ENCODE measurements around the gene ADAMTSL3.

DNA sequence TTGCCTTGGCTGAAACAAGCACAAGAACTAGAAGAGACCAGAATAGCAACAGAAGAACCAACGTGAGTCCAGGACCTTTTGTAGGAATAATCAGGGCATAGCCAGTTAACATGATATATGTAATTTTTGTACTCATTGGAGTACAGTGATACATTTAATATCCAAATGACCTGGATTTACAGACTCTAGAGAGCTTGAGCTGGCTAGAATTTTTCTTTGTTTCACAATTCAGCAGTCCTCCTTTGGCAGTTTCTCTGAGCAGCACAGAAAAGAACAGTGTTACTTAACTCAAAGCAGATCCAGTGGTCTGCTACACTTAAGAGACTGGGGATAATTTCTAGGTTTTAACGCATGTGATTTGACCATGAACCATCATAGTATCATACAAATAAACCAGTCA, 245.7 kb downstream of the ADAMTSL3 start:
- TF ChIP-seq, protein P1, sequence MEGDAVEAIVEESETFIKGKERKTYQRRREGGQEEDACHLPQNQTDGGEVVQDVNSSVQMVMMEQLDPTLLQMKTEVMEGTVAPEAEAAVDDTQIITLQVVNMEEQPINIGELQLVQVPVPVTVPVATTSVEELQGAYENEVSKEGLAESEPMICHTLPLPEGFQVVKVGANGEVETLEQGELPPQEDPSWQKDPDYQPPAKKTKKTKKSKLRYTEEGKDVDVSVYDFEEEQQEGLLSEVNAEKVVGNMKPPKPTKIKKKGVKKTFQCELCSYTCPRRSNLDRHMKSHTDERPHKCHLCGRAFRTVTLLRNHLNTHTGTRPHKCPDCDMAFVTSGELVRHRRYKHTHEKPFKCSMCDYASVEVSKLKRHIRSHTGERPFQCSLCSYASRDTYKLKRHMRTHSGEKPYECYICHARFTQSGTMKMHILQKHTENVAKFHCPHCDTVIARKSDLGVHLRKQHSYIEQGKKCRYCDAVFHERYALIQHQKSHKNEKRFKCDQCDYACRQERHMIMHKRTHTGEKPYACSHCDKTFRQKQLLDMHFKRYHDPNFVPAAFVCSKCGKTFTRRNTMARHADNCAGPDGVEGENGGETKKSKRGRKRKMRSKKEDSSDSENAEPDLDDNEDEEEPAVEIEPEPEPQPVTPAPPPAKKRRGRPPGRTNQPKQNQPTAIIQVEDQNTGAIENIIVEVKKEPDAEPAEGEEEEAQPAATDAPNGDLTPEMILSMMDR (IDR thresholded peaks at IDR 0.05 in 2 of 3, conservative IDR thresholded peaks at IDR 0.05 in 1 of 3; ENCODE audit: borderline replicate concordance in 1 of 3, insufficient read depth in 1 of 3, low read depth in 2 of 3, low read length in 2 of 3): no peak
- no peak for TF ChIP-seq RAD21 (IDR thresholded peaks at IDR 0.05; ENCODE audit: low read depth)
- TF ChIP-seq ATF3 (IDR thresholded peaks at IDR 0.05): no peak
- TF ChIP-seq, protein P2, sequence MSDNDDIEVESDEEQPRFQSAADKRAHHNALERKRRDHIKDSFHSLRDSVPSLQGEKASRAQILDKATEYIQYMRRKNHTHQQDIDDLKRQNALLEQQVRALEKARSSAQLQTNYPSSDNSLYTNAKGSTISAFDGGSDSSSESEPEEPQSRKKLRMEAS (IDR thresholded peaks at IDR 0.05): no peak
- TF ChIP-seq, protein P3, sequence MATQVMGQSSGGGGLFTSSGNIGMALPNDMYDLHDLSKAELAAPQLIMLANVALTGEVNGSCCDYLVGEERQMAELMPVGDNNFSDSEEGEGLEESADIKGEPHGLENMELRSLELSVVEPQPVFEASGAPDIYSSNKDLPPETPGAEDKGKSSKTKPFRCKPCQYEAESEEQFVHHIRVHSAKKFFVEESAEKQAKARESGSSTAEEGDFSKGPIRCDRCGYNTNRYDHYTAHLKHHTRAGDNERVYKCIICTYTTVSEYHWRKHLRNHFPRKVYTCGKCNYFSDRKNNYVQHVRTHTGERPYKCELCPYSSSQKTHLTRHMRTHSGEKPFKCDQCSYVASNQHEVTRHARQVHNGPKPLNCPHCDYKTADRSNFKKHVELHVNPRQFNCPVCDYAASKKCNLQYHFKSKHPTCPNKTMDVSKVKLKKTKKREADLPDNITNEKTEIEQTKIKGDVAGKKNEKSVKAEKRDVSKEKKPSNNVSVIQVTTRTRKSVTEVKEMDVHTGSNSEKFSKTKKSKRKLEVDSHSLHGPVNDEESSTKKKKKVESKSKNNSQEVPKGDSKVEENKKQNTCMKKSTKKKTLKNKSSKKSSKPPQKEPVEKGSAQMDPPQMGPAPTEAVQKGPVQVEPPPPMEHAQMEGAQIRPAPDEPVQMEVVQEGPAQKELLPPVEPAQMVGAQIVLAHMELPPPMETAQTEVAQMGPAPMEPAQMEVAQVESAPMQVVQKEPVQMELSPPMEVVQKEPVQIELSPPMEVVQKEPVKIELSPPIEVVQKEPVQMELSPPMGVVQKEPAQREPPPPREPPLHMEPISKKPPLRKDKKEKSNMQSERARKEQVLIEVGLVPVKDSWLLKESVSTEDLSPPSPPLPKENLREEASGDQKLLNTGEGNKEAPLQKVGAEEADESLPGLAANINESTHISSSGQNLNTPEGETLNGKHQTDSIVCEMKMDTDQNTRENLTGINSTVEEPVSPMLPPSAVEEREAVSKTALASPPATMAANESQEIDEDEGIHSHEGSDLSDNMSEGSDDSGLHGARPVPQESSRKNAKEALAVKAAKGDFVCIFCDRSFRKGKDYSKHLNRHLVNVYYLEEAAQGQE (IDR thresholded peaks at IDR 0.05; ENCODE audit: low read depth): no peak
- no peak for TF ChIP-seq POLR2A (IDR thresholded peaks at IDR 0.05; ENCODE audit: borderline replicate concordance, extremely low read depth, insufficient read depth, insufficient read length)
- TF ChIP-seq POLR2AphosphoS5 (IDR thresholded peaks at IDR 0.05; ENCODE audit: low read depth, low read length): no peak
- no peak for TF ChIP-seq FOSL1 (IDR thresholded peaks at IDR 0.05; ENCODE audit: low read depth)
- no peak for TF ChIP-seq EZH2phosphoT487 (IDR thresholded peaks at IDR 0.05; ENCODE audit: borderline replicate concordance)
- TF ChIP-seq ZNF274 (IDR thresholded peaks at IDR 0.05; ENCODE audit: low read depth, low read length): no peak
- TF ChIP-seq, protein P4, sequence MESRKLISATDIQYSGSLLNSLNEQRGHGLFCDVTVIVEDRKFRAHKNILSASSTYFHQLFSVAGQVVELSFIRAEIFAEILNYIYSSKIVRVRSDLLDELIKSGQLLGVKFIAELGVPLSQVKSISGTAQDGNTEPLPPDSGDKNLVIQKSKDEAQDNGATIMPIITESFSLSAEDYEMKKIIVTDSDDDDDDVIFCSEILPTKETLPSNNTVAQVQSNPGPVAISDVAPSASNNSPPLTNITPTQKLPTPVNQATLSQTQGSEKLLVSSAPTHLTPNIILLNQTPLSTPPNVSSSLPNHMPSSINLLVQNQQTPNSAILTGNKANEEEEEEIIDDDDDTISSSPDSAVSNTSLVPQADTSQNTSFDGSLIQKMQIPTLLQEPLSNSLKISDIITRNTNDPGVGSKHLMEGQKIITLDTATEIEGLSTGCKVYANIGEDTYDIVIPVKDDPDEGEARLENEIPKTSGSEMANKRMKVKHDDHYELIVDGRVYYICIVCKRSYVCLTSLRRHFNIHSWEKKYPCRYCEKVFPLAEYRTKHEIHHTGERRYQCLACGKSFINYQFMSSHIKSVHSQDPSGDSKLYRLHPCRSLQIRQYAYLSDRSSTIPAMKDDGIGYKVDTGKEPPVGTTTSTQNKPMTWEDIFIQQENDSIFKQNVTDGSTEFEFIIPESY (IDR thresholded peaks at IDR 0.05; ENCODE audit: extremely low read depth, insufficient replicate concordance, low read length): no peak
- TF ChIP-seq SRF (IDR thresholded peaks at IDR 0.05; ENCODE audit: low read depth): no peak

Measured in HCT116 (cell line).